Glutamatergic neuron (in vitro differentiated cells): ENCODE results near the gene EML1. TPM values are rescaled to one million over a fixed set of nuclear protein-coding genes. Genes with fewer than 3 reads are reported as not detected.

Source experiments
- DNase-seq: peaks from one replicate; pipeline ENCODE4 v3.0.0; 2022
- H3K27ac Mint-ChIP-seq: one replicate; pipeline ENCODE4 v1.8.0; 2020; ENCODE audit warnings: mild to moderate bottlenecking, mixed read lengths, inconsistent platforms; ENCODE audit not compliant: unreplicated experiment
- H3K27me3 Mint-ChIP-seq: one replicate; pipeline ENCODE4 v1.8.0; 2020; ENCODE audit warnings: mild to moderate bottlenecking, moderate library complexity, mixed read lengths, inconsistent platforms; ENCODE audit not compliant: unreplicated experiment
- H3K36me3 Mint-ChIP-seq: one replicate; pipeline ENCODE4 v1.8.0; 2020; ENCODE audit warnings: mild to moderate bottlenecking, mixed read lengths, inconsistent platforms; ENCODE audit not compliant: unreplicated experiment
- H3K4me1 Mint-ChIP-seq: one replicate; pipeline ENCODE4 v1.8.0; 2020; ENCODE audit warnings: mild to moderate bottlenecking, low read depth, mixed read lengths, inconsistent platforms; ENCODE audit not compliant: unreplicated experiment
- H3K4me3 Mint-ChIP-seq: one replicate; pipeline ENCODE4 v1.8.0; 2020; ENCODE audit warnings: mild to moderate bottlenecking, mixed read lengths, inconsistent platforms; ENCODE audit not compliant: unreplicated experiment
- H3K9me3 Mint-ChIP-seq: one replicate; pipeline ENCODE4 v1.8.0; 2020; ENCODE audit warnings: mild to moderate bottlenecking, moderate library complexity, mixed read lengths, inconsistent platforms; ENCODE audit not compliant: unreplicated experiment
- CTCF ChIP-seq: fragments of 200-600 bp; sonication (generic); IDR thresholded peaks from one replicate; pipeline ENCODE4 v1.5.0; 2021; ENCODE audit not compliant: partially characterized antibody, unreplicated experiment
- total RNA-seq: library from RNA; stranded (reverse); fragmentation: NEBNext Ultra II Directional; extraction: Animal tissue kit (Norgen Biotek cat#: 25700); gene quantifications from one replicate; pipeline ENCODE4 v1.2.1, GENCODE V29; 2021; ENCODE audit not compliant: unreplicated experiment

Gene EML1
- total RNA-seq, 1 donor from 2014 or later = 73.6 TPM

GRCh38 chr14:99889268-99889667 is 96.1 kb downstream of the EML1 start:
- peaks cover 2% of the 10 kb centered on the region for H3K9me3 Mint-ChIP-seq
- H3K27ac Mint-ChIP-seq = peak overlapping the region; percentile 68
- H3K27me3 Mint-ChIP-seq = peaks cover 7% of the 10 kb centered on the region
- H3K4me3 Mint-ChIP-seq = peak overlapping the region; percentile 9
- H3K4me1 Mint-ChIP-seq = peaks cover 38% of the 10 kb centered on the region
- TF ChIP-seq CTCF = no peak
- no peaks in the 10 kb centered on the region for H3K36me3 Mint-ChIP-seq
- DNase-seq = no peak

GRCh38 chr14:99891266-99891665 is 98.1 kb downstream of the EML1 start:
- H3K36me3 Mint-ChIP-seq = no peaks in the 10 kb centered on the region
- H3K9me3 Mint-ChIP-seq = peaks cover 2% of the 10 kb centered on the region
- no peak overlapping the region for H3K4me3 Mint-ChIP-seq
- no peak for TF ChIP-seq CTCF
- DNase-seq = no peak
- H3K4me1 Mint-ChIP-seq = peaks cover 30% of the 10 kb centered on the region
- H3K27ac Mint-ChIP-seq = no peak overlapping the region
- peaks cover 7% of the 10 kb centered on the region for H3K27me3 Mint-ChIP-seq

GRCh38 chr14:99891900-99892299 is 98.7 kb downstream of the EML1 start:
- Mint-ChIP-seq H3K27me3 (peaks cover 7% of the 10 kb centered on the region), H3K4me1 (peaks cover 30% of the 10 kb centered on the region), H3K36me3 (no peaks in the 10 kb centered on the region), H3K4me3 (no peak overlapping the region), H3K9me3 (peaks cover 2% of the 10 kb centered on the region), H3K27ac (no peak overlapping the region)
- TF ChIP-seq CTCF = no peak
- no peak for DNase-seq

GRCh38 chr14:99892406-99892805 is 99.2 kb downstream of the EML1 start:
- H3K9me3 Mint-ChIP-seq = peaks cover 2% of the 10 kb centered on the region
- no peak for TF ChIP-seq CTCF
- H3K27me3 Mint-ChIP-seq = peaks cover 7% of the 10 kb centered on the region
- no peak for DNase-seq
- no peaks in the 10 kb centered on the region for H3K36me3 Mint-ChIP-seq
- H3K4me3 Mint-ChIP-seq = no peak overlapping the region
- H3K4me1 Mint-ChIP-seq = peaks cover 30% of the 10 kb centered on the region
- H3K27ac Mint-ChIP-seq = no peak overlapping the region

GRCh38 chr14:99896361-99896760 is 103.1 kb downstream of the EML1 start:
- peaks cover 5% of the 10 kb centered on the region for H3K36me3 Mint-ChIP-seq
- peaks cover 4% of the 10 kb centered on the region for H3K27me3 Mint-ChIP-seq
- no peak for DNase-seq
- TF ChIP-seq CTCF = no peak
- no peak overlapping the region for H3K4me3 Mint-ChIP-seq
- peaks cover 7% of the 10 kb centered on the region for H3K4me1 Mint-ChIP-seq
- H3K9me3 Mint-ChIP-seq = no peaks in the 10 kb centered on the region
- no peak overlapping the region for H3K27ac Mint-ChIP-seq
